ENCODE data around the gene SDK1. TPM values are rescaled to one million over a fixed set of nuclear protein-coding genes. Genes with fewer than 3 reads are reported as not detected.

The SDK1 gene
- polyA plus RNA-seq, 3 donors = 3.2 to 6.6 (median 3.3) TPM

DNA sequence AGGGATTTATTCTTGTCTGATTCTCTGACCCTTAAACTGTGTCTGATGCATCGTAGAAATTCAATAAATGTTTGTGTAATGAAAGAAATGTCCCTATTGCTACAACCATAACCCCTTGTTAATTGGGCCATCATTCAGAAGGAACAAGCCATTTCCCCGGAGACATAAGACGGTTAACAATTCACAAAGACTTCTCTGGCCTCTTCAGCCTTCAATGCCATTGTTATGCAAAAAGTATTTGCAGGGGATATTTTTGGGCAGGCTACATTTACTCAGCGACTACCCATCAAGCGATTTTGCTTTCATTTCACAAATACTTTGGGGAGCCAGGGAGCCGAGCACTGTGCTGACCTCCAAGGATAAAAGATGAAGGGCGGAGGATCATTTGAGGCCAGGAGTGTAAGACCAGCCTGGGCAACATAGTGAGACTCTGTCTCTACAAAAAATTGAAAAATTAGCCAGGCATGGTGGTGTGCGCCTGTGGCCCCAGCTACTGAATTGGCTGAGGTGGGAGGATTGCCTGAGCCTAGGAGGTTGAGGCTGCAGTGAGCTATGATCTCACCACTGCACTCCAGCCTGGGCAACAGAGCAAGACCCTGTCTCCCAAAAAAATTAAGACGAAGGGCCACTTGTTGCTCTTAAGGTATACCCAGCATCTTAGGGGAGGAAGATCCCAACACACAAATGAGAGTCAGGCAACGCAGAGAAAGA, 20.0 kb upstream of the SDK1 start:
- 78 to 84% (median 82%) methylated on average over 10 of the region's 10 CpGs for WGBS, 3 donors
- H3K27ac ChIP-seq (ENCODE audit: low read depth, low read length) = no peak overlapping the region

DNA sequence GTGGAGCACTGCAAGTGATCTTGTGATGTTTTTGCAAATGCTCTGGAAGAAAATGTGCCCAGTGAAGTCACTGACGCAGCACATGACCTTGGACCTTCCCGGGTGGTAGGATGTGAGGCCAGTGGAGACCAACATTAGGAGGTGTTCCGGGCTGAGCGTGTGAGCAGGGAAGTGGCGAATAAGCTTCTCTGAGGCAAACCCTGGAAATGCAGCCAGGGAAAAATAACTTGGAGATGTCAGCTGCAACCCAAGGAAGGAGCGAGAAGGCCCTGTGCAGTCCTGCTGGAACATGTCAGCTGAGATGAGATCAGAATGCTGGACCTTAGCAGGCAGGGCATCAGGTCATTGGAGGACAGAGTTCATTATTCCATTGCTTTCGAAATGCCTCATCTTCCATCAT, 18.6 kb upstream of the SDK1 start:
- no peak overlapping the region for H3K27ac ChIP-seq (ENCODE audit: low read depth, low read length)
- 57 to 66% (median 62%) methylated on average over 7 of the region's 7 CpGs for WGBS, 3 donors

DNA sequence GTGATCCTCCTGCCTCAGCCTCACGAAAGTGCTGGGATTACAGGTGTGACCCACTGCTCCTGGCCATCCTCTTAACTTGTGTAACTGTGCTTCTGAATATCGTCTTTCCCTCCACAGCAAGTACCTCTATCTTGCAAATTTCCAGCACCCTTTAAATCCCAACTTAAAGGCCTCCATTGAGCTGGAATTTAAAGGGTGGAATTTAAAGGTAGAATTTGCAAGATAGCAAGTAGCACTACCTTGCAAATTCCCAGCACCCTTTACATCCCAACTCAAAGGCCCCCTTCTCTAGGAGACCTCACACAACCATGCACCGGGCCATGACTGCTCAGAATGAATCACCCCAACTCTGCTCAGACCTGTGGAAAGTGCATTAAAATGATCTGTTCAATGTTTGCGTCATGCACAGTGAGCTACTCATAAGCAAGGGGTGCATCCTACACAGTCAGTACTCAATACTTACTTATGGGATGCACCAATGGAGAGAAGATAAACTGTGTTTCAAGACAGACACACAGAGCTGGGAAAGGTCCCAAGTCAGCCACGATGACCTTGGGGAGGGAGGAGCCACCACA, 17.8 kb upstream of the SDK1 start:
- 76 to 78% (median 78%) methylated on average over 5 of the region's 5 CpGs for WGBS, 3 donors
- H3K27ac ChIP-seq (ENCODE audit: low read depth, low read length) = no peak overlapping the region

DNA sequence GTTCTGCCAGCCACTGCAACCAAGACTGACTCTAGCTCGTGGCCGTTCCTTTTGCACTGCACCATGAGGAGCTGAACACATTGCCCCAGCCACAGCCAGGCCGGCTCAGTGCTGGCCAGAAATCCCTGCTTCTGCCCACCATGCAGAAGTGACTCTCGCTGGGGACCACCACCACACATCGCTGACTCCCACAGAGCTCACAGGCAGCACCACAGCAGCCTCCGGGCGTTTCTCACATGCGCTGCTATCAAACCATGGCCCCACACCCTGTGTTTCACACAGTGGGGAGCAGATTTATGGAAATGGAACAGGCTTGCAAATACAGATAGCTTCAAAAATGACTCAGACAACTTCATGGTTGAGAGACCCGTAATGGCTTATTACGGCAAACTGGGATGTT, 15.4 kb upstream of the SDK1 start:
- H3K27ac ChIP-seq (ENCODE audit: low read depth, low read length) = no peak overlapping the region
- 80 to 92% (median 80%) methylated on average over 10 of the region's 10 CpGs for WGBS, 3 donors

DNA sequence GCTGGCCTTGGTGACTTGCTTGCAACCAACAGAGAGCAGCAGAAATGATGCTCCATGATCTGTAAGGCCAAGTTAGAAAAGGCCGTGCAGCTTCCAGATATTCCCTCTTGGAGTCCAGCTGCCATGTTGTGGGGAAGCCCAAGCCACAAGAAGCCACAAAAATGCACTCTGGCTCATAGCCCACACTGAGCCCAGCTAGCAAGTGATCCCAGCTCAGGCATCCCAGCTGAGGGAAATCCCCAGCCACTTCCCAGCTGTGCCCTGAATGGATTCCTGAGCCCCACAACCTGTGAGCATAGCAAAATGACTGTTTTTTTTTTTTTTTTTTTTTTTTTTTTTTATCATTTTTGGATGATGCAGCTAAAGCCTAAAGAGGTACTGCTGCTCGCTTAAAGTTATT, 11.1 kb upstream of the SDK1 start:
- H3K27ac ChIP-seq (ENCODE audit: low read depth, low read length) = no peak overlapping the region
- WGBS, 3 donors = 87 to 100% (median 93%) methylated on average over 2 of the region's 2 CpGs

DNA sequence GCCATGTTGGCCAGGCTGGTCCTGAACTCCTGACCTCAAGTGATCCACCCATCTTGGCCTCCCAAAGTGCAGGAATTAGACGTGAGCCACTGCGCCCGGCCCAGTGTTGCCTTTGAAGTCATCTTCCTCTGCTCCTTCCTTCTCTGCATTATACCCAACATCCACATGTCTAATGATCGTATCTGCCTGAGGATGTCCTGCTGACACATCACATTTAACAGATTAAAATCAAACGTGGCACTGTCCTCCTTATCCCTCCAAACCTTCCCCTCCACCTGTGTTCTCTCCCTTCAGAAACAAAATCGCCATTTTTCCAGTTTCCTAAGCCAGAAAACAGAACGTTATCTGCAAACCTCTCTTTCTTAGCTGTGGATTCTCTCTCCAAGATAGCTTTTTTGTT, 8.4 kb upstream of the SDK1 start:
- no peak overlapping the region for H3K27ac ChIP-seq (ENCODE audit: low read depth, low read length)
- 73 to 79% (median 79%) methylated on average over 7 of the region's 7 CpGs for WGBS, 3 donors

DNA sequence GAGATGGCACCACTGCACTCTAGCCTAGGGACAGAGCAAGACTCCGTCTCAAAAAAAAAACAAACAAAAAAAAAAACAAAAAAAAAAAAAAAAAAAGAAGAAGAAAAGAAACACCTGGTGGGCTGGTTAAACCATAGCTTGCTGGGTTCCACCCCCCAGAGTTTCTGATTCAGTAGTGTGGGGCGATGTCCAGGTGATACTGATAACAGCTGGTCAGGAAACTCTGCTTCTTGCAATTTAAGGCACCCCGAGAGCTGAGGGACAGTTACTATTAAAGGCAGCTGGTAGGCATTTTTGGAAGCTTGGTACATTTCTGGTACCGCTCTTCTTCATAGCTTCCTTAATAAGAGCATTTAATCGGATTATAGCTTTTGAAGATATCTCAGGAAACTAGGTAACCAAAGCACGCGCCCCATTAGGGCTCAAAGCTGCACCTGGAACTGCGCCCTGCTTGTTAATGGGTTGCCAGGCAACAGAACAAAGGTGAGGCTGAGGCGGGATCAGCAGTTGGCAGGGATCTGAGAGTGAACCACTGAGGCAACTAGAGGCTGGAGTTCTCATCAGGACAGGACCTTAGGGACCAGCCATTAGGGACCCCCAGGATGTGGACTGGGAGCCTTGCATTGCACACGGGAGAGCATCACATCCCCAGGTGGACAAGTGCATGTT, 6.5 kb upstream of the SDK1 start:
- H3K27ac ChIP-seq (ENCODE audit: low read depth, low read length) = no peak overlapping the region
- WGBS, 3 donors = 26 to 74% (median 73%) methylated on average over 10 of the region's 10 CpGs

DNA sequence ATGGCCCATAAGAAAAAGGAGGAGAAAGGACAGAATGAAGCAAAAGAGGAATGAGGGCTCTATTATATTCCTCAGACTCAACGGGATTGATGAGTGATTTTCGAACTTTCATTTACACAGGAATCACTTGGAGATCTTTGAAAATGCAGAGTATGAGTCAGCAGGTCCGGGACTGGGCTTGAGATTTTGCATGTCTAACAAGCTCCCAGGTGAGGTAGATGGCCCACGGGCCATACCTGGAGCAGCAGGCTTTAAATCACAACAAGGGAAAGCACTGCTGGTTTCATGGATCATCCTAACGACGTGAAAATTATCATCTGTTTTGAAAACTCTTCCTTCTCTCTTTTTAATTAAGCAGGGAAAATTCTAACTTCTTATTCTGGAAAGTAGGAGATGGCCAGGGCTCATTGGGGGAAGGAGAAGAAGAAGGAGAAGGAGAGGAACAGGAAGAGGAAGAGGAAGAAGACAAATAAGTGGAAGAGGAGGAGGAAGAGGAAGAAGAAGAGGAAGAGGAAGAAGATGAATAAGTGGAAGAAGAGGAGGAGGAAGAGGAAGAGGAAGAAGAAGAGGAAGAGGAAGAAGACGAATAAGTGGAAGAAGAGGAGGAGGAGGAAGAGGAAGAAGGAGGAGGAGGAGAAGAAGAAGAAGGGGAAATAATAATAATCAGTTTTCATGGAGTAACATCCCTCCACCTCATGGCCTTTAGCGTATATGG, 3.8 kb upstream of the SDK1 start:
- WGBS, 3 donors = 76 to 82% (median 77%) methylated on average over 8 of the region's 8 CpGs
- no peak overlapping the region for H3K27ac ChIP-seq (ENCODE audit: low read depth, low read length)

DNA sequence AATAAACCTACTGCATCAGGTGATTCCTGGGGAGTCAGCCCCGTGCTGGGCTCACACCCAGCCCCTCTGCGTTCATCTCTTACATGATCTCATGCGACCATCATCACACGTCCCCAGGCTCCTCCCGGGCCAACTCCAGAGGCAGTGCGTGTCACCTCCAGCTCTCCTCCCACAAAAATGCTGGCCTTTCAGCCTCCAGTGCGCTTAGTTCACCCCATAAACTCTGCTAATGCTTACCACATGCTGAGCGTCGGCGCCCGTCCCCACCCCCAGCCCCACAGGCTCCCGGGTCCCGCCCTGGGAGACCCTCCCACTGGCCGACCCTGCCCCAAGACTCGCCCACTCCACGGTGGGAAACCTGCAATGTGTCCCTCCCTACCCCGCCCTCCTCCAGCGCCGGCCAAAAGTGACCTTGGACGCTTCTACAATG, 816 bp upstream of the SDK1 start:
- H3K27ac ChIP-seq (ENCODE audit: low read depth, low read length) = no peak overlapping the region
- WGBS, 3 donors = 3 to 4% (median 3%) methylated on average over 19 to 20 of the region's 20 CpGs

DNA sequence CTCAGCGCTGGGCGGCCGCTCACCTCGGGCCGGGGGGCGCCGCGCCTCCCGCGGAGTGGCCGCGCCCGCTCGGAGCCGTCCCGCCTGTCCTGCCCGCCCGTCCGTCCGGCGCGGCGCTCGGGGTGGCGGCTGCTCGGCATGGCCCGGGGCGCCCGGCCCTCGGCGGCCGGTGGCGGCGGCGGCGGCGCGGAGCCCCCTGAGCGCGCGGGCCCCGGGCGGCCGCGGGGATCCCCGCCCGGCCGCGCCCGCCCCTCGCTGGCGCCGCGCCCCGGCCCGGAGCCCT, 338 bp downstream of the SDK1 start:
- 0 to 2% (median 2%) methylated on average over 11 to 53 of the region's 56 CpGs for WGBS, 3 donors
- no peak overlapping the region for H3K27ac ChIP-seq (ENCODE audit: low read depth, low read length)

DNA sequence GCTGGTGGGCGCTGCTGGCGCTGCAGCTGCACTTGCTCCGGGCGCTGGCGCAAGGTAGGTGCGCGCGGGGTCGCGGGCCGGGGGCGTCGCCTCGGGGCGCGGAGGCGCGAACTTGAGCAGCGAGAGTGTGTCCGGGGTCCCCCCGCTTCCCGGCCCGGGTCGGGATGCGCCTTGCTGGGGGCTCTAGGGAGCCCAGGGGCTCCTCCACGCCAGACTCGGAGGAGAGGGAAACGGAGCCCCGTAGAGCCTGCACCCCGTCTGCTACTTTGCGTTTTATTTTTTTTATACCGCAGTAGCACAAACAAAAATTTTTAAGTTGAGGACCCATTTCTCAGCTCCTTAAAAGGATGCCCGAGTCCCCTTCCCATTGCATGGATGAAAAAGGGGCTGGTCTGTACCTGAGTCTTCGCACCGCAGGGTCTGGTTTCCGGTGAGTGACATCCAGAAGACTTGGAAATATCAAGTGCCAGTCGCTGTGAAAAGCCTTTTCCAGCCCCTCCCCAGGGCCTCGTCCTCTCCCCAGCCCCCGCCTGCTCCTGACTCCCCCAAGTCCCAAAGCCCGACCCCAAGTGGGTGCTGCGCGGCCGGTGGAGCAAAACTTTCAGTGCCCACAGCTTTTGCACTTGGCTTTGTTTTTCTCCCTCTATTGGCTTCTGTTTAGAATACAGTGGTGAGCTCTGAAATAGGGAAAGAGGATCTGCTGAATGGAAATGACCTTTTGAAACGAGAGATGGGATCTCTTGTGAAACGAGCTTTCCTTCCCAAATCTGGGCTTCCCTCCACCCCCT, 973 bp downstream of the SDK1 start:
- no peak overlapping the region for H3K27ac ChIP-seq (ENCODE audit: low read depth, low read length)
- 1% methylated on average over 39 to 45 of the region's 45 CpGs for WGBS, 3 donors

DNA sequence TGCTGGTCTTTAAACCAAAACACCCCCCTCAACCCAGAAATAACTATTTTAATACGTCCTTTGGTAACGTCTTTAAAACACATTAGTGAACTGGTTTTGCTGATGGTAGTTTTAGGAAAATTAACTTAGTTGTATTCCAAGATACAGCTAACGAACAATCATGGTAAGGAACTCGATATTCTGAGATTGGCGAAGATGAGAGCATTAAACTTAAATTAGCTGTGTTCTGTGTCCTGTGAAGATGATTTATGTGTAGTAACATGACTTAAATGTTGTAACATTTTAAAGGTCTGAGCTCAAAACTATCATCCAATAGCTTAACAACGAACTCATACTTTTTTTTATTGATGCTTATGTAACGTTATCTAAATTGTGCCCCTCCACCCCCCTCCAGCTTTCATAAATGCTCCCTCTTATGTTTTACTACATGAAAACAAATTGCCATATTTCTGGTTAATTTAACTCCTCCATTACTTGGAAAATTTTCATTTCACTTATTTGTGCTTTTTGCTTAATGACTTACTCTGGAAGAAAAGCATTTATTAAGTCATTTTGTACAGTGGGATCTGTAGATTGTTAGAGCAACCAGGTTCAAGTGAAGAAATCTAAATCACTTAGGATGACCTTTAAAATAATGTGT, 1.7 kb downstream of the SDK1 start:
- 24 to 30% (median 26%) methylated on average over 7 of the region's 7 CpGs for WGBS, 3 donors

DNA sequence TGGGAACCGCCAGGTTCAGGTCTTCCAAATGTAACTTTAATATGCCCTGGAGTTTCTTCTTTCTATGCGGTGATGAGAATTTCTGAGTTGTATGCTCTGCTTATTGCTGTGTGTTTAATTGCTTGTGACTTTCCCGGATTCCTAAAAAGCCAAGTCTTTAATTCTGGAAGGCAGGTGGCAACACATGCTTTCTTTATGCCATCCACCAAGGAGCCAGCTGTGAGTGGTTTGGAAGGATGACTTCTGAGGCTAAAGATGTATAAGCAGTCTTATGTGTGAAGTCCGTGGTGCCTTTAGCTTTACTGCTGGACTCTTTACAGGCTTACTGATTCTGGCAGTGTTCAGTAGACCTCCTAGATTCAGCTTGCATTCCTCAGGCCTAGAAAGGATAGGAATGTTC, 3.1 kb downstream of the SDK1 start:
- no peak overlapping the region for H3K27ac ChIP-seq (ENCODE audit: low read depth, low read length)
- 86 to 92% (median 92%) methylated on average over 4 of the region's 4 CpGs for WGBS, 3 donors

More for the DNA sequence above, 1.7 kb downstream of the SDK1 start:
- H3K27ac ChIP-seq (ENCODE audit: low read depth, low read length) = no peak overlapping the region

DNA sequence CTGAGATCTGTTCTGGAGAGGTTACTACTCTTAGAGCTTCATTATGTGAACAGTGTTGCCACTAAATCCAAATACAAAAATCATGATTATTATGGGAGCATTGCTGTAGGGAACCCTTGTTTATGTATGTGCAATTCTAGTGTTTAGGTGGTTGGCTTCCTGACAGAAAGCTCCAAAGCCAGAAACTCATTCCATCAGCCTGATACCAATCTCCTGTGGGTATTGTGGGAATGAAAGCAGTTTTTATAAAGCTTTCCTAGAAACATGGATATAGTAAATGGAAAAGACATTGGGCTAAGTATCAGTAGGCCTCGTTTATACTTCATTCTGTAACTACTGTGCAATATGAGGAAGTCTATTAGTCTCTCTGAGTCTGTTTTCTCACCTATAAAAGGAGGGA, 6.4 kb downstream of the SDK1 start:
- no peak overlapping the region for H3K27ac ChIP-seq (ENCODE audit: low read depth, low read length)
- 39 to 45% (median 41%) methylated on average over 1 of the region's 1 CpG for WGBS, 3 donors

DNA sequence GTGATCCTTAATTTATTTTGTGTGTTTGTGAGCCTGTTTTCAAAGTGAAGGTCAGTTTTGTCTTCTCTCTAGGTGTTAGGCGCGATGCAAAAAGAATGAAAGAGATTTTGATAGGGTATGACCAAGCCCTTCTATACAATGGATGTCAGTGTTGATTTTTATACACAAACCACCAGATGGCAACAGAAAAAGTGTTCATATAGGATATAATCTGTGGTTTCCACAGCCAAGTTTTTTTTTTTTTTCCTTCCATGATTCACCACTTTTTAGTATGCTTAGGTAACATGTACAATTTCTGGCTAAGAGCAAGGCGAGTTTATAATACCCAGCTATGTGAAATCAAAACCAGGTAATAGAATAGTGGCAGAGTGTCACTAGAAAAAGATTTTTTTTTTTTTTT, 8.1 kb downstream of the SDK1 start:
- no peak overlapping the region for H3K27ac ChIP-seq (ENCODE audit: low read depth, low read length)
- WGBS, 3 donors = 87 to 93% (median 88%) methylated on average over 3 of the region's 3 CpGs

DNA sequence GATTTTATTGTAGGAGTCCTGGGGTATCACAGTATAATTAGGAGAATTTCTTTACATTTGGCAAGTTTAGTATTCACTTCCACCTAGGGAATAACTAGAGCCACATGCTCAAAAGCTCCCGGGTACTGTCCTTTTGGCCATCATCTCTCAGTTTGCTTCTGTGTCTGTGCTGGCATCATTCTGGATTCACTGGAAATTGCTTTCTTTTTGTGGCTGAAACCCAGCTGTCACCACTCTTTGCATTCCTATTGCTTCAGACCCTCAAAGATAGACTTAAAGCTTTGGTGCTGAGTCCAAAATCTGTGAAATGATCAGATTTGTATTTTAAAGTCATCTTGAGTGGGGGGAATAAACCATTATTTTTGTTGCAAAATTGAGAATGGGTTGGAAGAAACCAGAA, 8.9 kb downstream of the SDK1 start:
- WGBS, 3 donors = 79 to 83% (median 83%) methylated on average over 1 of the region's 1 CpG
- no peak overlapping the region for H3K27ac ChIP-seq (ENCODE audit: low read depth, low read length)

DNA sequence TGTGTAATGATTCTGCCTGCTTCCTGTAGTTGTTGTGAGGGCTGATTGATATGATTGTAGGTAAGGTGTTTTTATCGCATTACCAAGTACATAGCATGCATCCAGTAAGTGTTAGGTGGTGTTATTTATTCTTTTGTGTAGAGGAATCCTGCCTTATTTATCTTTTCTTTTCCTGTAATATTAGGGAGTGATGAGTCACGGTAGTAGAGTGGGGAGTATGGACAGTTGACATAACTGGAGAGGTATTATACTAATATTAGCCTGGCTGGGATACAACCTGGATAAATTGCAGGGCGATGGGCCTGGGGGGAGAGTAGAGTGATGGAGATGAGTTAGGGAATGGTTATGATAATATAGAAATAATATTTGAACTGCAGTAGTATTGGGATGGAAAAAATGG, 9.8 kb downstream of the SDK1 start:
- WGBS, 3 donors = 76 to 85% (median 85%) methylated on average over 3 of the region's 3 CpGs
- no peak overlapping the region for H3K27ac ChIP-seq (ENCODE audit: low read depth, low read length)

DNA sequence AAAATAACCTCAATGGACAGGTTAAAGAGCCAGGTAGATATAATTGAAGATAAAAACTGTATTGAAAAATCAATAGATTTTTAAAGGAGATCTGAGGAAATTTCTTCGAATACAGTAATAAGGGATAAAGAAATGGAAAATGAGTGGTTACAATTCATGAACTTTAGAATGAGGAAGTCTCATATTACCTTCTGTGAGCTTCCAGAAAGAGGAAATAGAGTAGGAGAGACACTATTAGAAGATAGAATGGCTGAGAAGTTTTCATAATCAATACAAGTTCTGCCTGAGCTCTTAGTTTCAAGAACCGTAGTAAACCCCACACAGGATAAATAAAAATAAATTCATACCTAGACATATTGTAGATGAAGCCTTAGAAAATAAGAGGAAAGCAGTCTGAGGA, 11.5 kb downstream of the SDK1 start:
- no peak overlapping the region for H3K27ac ChIP-seq (ENCODE audit: low read depth, low read length)
- WGBS, 3 donors = 68 to 86% (median 78%) methylated on average over 2 of the region's 2 CpGs
